ENCODE results near the gene MARK3. TPM values are rescaled to one million over a fixed set of nuclear protein-coding genes. Genes with fewer than 3 reads are reported as not detected.

MARK3 gene
- total and polyA plus RNA-seq, 2 experiments from 2014 or later = 72.9 to 88.3 TPM

DNA sequence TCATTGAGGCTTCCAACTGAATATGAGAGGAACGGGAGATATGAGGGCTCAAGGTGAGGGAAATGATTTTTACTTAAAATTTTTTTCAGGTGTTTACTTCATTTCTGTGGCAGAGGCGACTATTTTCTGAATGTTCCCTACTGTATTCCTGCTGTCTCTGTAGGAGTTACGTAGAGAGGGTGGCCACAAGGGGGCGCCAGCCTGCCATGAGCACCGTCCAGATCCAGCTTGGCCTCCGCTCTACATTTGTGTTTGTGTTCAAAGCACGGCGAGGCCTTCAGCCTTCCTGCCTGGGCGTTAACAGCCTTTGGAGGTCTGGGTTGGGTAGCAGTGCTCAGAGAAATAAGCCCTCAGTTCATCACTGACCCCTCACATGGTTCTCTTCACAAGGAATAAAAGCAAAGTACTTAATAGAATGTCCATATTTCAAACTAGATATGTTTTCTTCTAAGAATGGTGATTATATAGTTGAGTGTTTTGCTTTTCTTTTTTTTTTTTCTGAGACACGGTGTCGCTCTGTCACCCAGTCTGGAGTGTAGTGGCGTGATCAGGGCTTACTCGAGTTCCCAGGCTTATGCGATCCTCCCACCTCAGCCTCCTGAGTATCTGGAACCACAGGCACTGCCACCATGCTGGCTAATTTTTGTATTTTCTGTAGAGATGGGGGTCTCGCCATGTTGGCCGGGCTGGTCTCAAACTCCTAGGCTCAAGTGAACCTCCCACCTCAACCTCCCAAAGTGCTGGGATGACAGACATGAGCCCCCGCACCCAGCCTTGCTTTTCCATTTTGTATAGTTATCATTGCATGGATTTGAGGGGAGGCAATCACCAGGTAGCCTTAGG, 115.2 kb downstream of the MARK3 start:
- H3K9me3 ChIP-seq (ENCODE audit: low read depth) = no peaks in the 10 kb centered on the region
- H3K4me3 ChIP-seq = no peak overlapping the region
- peak overlapping the region; percentile 6 for H3K27ac ChIP-seq
- no peaks in the 10 kb centered on the region for H3K4me1 ChIP-seq (ENCODE audit: low read depth)
- peak; percentile 91 to 94 for DNase-seq (ENCODE audit: low read depth in 1 of 2, low spot score in 1 of 2)
- H3K27me3 ChIP-seq = no peaks in the 10 kb centered on the region
- peaks cover 43% of the 10 kb centered on the region for H3K36me3 ChIP-seq
- TF ChIP-seq CTCF (IDR thresholded peaks at IDR 0.05; ENCODE audit: low read depth, low read length) = peak; percentile 97

DNA sequence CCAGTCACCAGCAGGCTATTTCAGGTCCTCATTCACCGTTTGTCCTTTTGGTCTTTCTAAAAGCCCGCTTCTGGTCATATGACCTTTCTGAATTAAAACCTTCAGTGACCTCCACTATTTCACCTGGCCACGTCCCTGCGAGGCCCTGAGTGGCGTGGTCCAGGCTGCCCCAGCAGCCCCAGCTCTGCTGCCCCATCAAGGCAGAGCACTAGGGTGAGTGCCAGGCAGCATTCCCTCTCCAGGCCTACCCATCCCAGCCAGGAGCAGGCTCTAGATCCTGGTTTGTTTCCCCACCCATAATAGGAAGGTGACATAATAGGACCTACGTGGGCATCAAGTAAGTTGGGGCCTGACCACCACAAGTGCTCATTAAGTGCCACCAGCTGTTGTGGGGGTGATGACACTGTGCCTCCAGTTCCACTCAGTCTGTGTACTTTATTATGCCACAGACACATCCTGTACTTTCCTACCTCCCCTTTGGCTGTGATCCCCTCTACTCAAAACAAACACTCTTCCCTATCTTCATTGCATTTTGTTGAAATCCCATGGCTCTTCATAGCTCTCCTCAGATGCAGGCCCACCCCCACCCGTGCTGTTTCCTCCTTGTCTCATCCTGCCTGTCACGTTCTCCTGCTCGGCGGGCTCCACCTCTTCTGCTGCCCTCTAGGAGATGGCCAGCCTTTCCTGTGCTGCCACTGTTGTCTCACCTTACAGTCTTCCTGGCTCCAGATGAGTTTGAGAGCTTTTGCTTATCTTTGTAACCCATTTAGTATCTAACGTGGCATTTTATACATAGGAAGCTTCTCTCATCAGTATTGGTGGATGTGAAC, 116.0 kb downstream of the MARK3 start:
- no peak for TF ChIP-seq CTCF (IDR thresholded peaks at IDR 0.05; ENCODE audit: low read depth, low read length)
- no peaks in the 10 kb centered on the region for H3K27me3 ChIP-seq
- no peaks in the 10 kb centered on the region for H3K9me3 ChIP-seq (ENCODE audit: low read depth)
- H3K4me1 ChIP-seq (ENCODE audit: low read depth) = no peaks in the 10 kb centered on the region
- no peak for DNase-seq (ENCODE audit: low read depth in 1 of 2, low spot score in 1 of 2)
- no peak overlapping the region for H3K27ac ChIP-seq
- no peak overlapping the region for H3K4me3 ChIP-seq
- peaks cover 45% of the 10 kb centered on the region for H3K36me3 ChIP-seq

DNA sequence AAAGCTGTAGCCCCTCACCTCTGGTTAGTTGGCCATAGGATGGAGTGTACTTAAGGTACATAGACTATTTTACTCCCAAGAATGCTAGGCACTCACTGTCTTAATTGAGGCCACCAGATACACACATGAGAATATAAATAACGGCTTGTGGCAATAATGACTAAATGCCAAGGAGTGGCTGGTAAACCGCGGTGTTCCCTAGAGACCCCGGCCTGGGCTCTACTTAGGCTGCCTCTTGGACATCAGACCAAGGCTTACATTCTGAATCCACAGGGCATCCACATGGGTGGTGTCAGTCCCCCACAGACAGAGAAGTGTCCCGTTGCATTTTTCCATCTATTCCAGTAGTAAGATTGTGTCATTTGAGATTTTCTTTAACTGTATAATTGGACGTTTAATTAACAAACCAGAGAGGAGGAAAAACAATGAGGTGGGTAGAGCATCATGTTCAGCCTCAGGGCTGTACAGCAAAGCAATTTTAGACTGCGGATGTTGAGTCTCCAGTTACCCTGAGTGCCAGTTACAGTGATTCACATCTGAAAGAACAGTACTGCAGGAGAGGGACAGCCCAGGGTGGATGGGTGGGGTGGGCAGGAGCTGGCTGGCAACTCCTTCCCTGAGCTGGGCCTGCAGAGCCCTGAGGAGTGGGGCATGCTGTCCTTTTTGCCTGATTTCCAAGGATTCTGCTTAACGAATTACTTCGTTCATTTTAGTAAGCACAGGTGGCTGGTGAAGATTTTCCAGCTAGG, 116.9 kb downstream of the MARK3 start:
- Histone ChIP-seq H3K4me1 (ENCODE audit: low read depth) (no peaks in the 10 kb centered on the region), H3K27ac (no peak overlapping the region), H3K4me3 (no peak overlapping the region), H3K9me3 (ENCODE audit: low read depth) (no peaks in the 10 kb centered on the region), H3K36me3 (peaks cover 40% of the 10 kb centered on the region), H3K27me3 (no peaks in the 10 kb centered on the region)
- no peak for DNase-seq (ENCODE audit: low read depth in 1 of 2, low spot score in 1 of 2)
- TF ChIP-seq CTCF (IDR thresholded peaks at IDR 0.05; ENCODE audit: low read depth, low read length) = no peak

DNA sequence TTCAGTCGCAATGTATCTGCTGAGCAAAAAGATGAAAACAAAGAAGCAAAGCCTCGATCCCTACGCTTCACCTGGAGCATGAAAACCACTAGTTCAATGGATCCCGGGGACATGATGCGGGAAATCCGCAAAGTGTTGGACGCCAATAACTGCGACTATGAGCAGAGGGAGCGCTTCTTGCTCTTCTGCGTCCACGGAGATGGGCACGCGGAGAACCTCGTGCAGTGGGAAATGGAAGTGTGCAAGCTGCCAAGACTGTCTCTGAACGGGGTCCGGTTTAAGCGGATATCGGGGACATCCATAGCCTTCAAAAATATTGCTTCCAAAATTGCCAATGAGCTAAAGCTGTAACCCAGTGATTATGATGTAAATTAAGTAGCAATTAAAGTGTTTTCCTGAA, 117.7 kb downstream of the MARK3 start:
- Histone ChIP-seq H3K4me3 (no peak overlapping the region), H3K27ac (no peak overlapping the region), H3K9me3 (ENCODE audit: low read depth) (no peaks in the 10 kb centered on the region), H3K36me3 (peaks cover 35% of the 10 kb centered on the region), H3K27me3 (no peaks in the 10 kb centered on the region), H3K4me1 (ENCODE audit: low read depth) (no peaks in the 10 kb centered on the region)
- no peak for DNase-seq (ENCODE audit: low read depth in 1 of 2, low spot score in 1 of 2)
- TF ChIP-seq CTCF (IDR thresholded peaks at IDR 0.05; ENCODE audit: low read depth, low read length) = no peak

GRCh38 chr14:103503296-103503695, 118.1 kb downstream of the MARK3 start:
- no peaks in the 10 kb centered on the region for H3K27me3 ChIP-seq
- no peak for DNase-seq (ENCODE audit: low read depth in 1 of 2, low spot score in 1 of 2)
- no peaks in the 10 kb centered on the region for H3K4me1 ChIP-seq (ENCODE audit: low read depth)
- peaks cover 33% of the 10 kb centered on the region for H3K36me3 ChIP-seq
- H3K9me3 ChIP-seq (ENCODE audit: low read depth) = no peaks in the 10 kb centered on the region
- no peak overlapping the region for H3K27ac ChIP-seq
- no peak overlapping the region for H3K4me3 ChIP-seq
- TF ChIP-seq CTCF (IDR thresholded peaks at IDR 0.05; ENCODE audit: low read depth, low read length) = no peak

All from cardiac muscle cell (in vitro differentiated cells and primary cell).